B cell (primary cell): Measurements from ENCODE around the gene CPNE5.

Experiments
- CTCF ChIP-seq: fragments of 200-600 bp; IDR thresholded peaks from one replicate; pipeline ENCODE4 v1.8.0; 2022; ENCODE audit warnings: antibody characterized with exemption, mild to moderate bottlenecking
- EZH2 ChIP-seq: IDR thresholded peaks from 2 replicates; pipeline ENCODE4 v1.6.1; 2012; ENCODE audit warnings: borderline replicate concordance, low read depth, mild to moderate bottlenecking, moderate library complexity, low read length; ENCODE audit not compliant: insufficient read depth, poor library complexity, severe bottlenecking

DNA sequence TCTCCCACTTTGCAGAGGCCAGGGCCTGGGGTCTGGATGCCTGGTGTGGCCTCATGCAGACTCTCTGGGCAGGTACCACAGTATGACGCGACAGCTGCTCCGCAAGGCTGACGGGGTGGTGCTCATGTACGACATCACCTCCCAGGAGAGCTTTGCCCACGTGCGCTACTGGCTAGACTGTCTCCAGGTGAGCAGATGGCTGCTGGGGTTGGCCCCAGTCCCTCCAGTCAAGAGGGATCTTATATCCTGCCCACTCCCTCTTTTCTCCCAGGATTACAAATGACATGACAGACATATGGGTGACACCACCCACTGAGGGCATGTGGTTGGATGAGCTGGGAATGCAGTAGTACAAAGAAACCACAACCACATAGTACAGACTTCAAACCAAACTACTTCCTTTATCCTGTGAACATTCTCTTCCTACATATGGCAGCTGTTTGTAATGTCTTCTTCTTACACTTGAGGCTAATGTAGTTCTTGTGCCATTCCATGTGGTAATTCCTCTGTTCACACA, 111.7 kb downstream of the CPNE5 start:
- TF ChIP-seq CTCF (no peak), EZH2 (no peak)
